T-helper 1 cell treated with Interleukin-12 subunit alpha and Interleukin-12 subunit beta and Interleukin-4 antibody, amounts not matched to agents 30 μg/mL and 1 μg/mL, for 36 hours (primary cell): ENCODE measurements around the gene CTNNBL1.
"Not testable (repeated sequence)": the region's sequence is repeated elsewhere in the genome, so short reads cannot be mapped to it uniquely, and the experiment has no call there.

Experiments
- H3K27ac Mint-ChIP-seq: one replicate; pipeline ENCODE4 v1.8.0; 2021; ENCODE audit warnings: mild to moderate bottlenecking, mixed read lengths
- H3K27me3 Mint-ChIP-seq: one replicate; pipeline ENCODE4 v1.8.0; 2021; ENCODE audit warnings: low read depth, mixed read lengths
- H3K36me3 Mint-ChIP-seq: one replicate; pipeline ENCODE4 v1.8.0; 2021; ENCODE audit warnings: low read depth, mixed read lengths
- H3K4me1 Mint-ChIP-seq: one replicate; pipeline ENCODE4 v1.8.0; 2021; ENCODE audit warnings: low read depth, mixed read lengths
- H3K4me3 Mint-ChIP-seq: one replicate; pipeline ENCODE4 v1.8.0; 2021; ENCODE audit warnings: mild to moderate bottlenecking, moderate library complexity, mixed read lengths
- H3K9me3 Mint-ChIP-seq: one replicate; pipeline ENCODE4 v1.8.0; 2021; ENCODE audit warnings: mixed read lengths

The CTNNBL1 gene

GRCh38 chr20:37669773-37670236 is 24.0 kb upstream of the CTNNBL1 start:
- no peak overlapping the region for H3K27ac Mint-ChIP-seq
- no peak overlapping the region for H3K4me3 Mint-ChIP-seq
- no peaks in the 10 kb centered on the region for H3K4me1 Mint-ChIP-seq
- H3K9me3 Mint-ChIP-seq: peaks cover 5% of the 10 kb centered on the region
- H3K27me3 Mint-ChIP-seq: peaks cover 13% of the 10 kb centered on the region
- H3K36me3 Mint-ChIP-seq: no peaks in the 10 kb centered on the region

DNA sequence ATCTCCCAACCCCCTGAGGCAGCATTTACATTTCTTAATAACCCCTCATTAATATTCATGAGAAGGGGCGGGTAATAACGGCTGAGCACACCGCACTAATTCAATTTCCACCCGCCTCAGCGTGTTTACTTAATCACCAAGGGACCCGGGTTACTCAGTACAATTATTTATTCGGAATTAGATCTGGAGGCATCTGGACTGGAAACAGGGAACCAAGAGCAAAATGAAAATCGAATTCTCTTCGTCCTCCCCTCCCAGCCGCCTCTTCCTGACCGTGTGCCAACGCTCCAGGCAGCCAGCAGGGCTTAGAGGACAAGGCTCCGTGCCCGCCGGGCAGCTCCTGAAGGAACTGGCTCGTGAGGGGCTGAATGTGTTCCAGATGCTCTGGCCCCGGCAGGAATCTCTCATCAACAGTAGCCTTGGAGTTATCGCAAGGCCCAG is 23.5 kb upstream of the CTNNBL1 start:
- peaks cover 13% of the 10 kb centered on the region for H3K27me3 Mint-ChIP-seq
- no peak overlapping the region for H3K27ac Mint-ChIP-seq
- H3K9me3 Mint-ChIP-seq: peaks cover 5% of the 10 kb centered on the region
- H3K4me1 Mint-ChIP-seq: no peaks in the 10 kb centered on the region
- H3K36me3 Mint-ChIP-seq: no peaks in the 10 kb centered on the region
- no peak overlapping the region for H3K4me3 Mint-ChIP-seq

DNA sequence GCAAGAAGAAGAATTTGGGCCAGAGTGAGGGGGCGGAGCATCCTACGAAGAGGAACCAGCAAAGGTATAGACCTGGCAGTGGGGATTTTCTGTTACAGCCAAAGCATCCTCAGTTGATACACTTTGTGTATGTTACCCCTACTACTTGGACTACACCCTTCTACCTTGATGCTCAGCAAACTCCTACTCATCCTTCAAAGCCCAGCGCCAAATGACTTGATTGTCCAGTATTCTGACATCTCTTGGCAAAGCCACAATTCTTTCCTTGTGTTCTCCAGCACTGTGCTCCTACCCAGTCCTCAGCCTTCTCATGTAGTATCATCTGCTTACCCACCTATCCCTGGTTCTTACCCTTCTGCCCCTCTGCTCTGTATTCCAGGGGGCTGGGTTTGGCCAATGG is 21.7 kb upstream of the CTNNBL1 start:
- no peaks in the 10 kb centered on the region for H3K9me3 Mint-ChIP-seq
- H3K27me3 Mint-ChIP-seq: peaks cover 17% of the 10 kb centered on the region
- H3K4me1 Mint-ChIP-seq: no peaks in the 10 kb centered on the region
- no peak overlapping the region for H3K4me3 Mint-ChIP-seq
- H3K27ac Mint-ChIP-seq: no peak overlapping the region
- H3K36me3 Mint-ChIP-seq: no peaks in the 10 kb centered on the region

GRCh38 chr20:37673444-37673843 is 20.4 kb upstream of the CTNNBL1 start:
- no peak overlapping the region for H3K27ac Mint-ChIP-seq
- no peaks in the 10 kb centered on the region for H3K9me3 Mint-ChIP-seq
- no peaks in the 10 kb centered on the region for H3K4me1 Mint-ChIP-seq
- H3K27me3 Mint-ChIP-seq: peaks cover 17% of the 10 kb centered on the region
- no peaks in the 10 kb centered on the region for H3K36me3 Mint-ChIP-seq
- H3K4me3 Mint-ChIP-seq: no peak overlapping the region

- no peaks in the 10 kb centered on the region for H3K36me3 Mint-ChIP-seq
- no peak overlapping the region for H3K4me3 Mint-ChIP-seq
- H3K27me3 Mint-ChIP-seq: peaks cover 17% of the 10 kb centered on the region
- no peaks in the 10 kb centered on the region for H3K4me1 Mint-ChIP-seq
- H3K9me3 Mint-ChIP-seq: no peaks in the 10 kb centered on the region
- H3K27ac Mint-ChIP-seq: no peak overlapping the region
Measured at GRCh38 chr20:37676440-37676839, 17.4 kb upstream of the CTNNBL1 start.

DNA sequence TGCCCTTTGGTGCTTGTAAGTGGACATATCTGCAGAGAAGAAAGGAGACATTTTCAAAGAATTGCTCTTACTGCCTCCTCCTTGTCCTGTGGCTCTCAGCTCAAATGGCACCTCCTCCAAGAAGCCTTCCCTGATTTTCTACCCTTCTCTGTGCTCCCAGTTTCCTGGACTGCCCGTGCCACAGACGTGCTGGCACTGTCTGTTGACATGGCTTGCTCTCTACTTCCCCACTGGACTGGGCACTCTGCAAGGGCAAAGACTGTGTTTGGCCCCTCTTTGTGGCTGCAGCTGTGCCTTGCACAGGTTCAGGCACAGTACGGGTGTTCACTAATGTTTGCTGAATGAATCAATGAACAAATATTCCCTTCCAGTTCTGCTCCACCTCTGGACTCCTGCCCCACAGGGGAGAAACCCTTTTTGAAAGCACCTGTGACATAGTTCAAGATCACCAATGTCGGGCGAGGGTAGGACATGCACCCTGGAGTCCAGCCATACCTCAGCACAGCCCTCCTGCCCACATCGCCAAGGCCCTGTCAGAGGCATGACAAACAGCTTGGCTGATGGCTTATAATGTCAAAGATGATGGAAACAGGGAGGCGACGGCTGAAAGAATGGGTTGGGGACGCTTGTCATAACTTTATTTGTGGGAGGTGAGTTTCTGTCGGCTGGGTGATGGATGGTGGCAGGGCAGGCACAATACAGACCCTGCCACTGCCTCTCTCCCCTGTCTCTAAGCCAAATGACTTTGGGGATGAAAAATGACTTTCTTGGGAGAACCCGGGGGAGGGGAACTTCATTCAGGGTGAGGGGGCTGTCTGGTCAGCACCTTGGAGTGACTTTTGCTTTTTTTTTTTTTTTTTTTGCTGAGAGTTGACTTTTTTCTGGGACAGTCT is 15.6 kb upstream of the CTNNBL1 start:
- Mint-ChIP-seq H3K4me3 (no peak overlapping the region), H3K9me3 (no peaks in the 10 kb centered on the region), H3K36me3 (no peaks in the 10 kb centered on the region), H3K4me1 (no peaks in the 10 kb centered on the region), H3K27me3 (peaks cover 17% of the 10 kb centered on the region), H3K27ac (no peak overlapping the region)

DNA sequence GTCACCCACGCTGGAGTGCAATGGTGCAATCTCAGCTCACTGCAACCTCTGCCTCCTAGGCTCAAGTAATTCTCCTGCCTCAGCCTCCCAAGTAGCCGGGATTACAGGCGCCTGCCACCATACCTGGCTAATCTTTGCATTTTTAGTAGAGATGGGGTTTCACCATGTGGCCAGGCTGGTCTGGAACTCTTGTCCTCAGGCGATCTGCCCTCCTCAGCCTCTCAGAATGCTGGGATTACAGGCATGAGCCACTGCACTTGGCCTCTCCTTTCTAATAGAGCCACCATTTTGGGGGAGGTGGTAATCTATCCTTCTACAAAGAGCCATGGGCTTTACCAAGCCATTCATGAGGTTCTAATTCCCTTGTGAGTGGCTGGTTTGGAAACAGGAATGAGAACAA is 14.1 kb upstream of the CTNNBL1 start:
- not testable (repeated sequence) for H3K4me3 Mint-ChIP-seq, H3K4me1 Mint-ChIP-seq, H3K36me3 Mint-ChIP-seq, H3K9me3 Mint-ChIP-seq, H3K27ac Mint-ChIP-seq
- peaks cover 17% of the 10 kb centered on the region for H3K27me3 Mint-ChIP-seq

GRCh38 chr20:37680420-37680819 is 13.4 kb upstream of the CTNNBL1 start:
- Mint-ChIP-seq H3K27me3 (peaks cover 17% of the 10 kb centered on the region), H3K27ac (no peak overlapping the region), H3K36me3 (no peaks in the 10 kb centered on the region), H3K9me3 (no peaks in the 10 kb centered on the region), H3K4me3 (no peak overlapping the region), H3K4me1 (no peaks in the 10 kb centered on the region)

- H3K27ac Mint-ChIP-seq: no peak overlapping the region
- H3K36me3 Mint-ChIP-seq: no peaks in the 10 kb centered on the region
- peaks cover 10% of the 10 kb centered on the region for H3K27me3 Mint-ChIP-seq
- H3K4me1 Mint-ChIP-seq: no peaks in the 10 kb centered on the region
- H3K9me3 Mint-ChIP-seq: peaks cover 1% of the 10 kb centered on the region
- no peak overlapping the region for H3K4me3 Mint-ChIP-seq
Measured at GRCh38 chr20:37681384-37682112, 12.3 kb upstream of the CTNNBL1 start.

- not testable (repeated sequence) for H3K27ac Mint-ChIP-seq, H3K36me3 Mint-ChIP-seq, H3K4me3 Mint-ChIP-seq, H3K9me3 Mint-ChIP-seq, H3K4me1 Mint-ChIP-seq
- peaks cover 10% of the 10 kb centered on the region for H3K27me3 Mint-ChIP-seq
Measured at GRCh38 chr20:37683146-37683545, 10.7 kb upstream of the CTNNBL1 start.

DNA sequence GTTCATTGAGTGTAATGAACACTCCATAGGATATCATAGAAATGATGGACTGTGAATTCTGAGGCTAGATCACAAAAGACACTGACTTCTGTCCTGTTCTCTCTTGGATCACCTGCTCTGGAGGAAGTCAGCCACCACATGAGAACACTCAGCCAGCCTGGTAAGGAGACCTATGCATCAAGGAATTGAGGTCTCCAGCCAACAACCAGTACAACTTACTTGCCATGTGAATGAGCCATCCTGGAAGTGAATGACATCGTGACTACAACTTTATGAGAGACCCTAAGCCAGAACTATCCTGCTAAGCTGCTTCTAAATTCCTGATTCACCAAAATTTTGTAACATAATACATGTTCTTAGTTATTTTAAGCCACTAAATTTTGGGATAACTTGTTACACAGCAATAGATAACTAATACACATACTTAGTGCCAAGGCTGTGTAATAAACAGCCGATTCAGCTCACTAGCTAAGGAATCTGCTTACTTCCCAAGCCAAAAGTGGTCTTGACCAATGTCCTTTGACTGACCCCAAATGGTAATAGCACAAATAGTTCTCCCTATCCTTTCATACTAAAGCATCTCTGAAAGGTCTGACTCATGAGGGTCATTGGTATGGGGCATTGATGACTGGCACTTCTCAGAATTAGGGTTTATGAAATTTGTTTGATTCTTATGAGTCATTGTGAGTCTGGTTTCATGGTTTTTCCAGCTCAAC is 6.9 kb upstream of the CTNNBL1 start:
- no peak overlapping the region for H3K4me3 Mint-ChIP-seq
- H3K9me3 Mint-ChIP-seq: peaks cover 4% of the 10 kb centered on the region
- no peaks in the 10 kb centered on the region for H3K36me3 Mint-ChIP-seq
- no peak overlapping the region for H3K27ac Mint-ChIP-seq
- H3K4me1 Mint-ChIP-seq: no peaks in the 10 kb centered on the region
- peaks cover 4% of the 10 kb centered on the region for H3K27me3 Mint-ChIP-seq

- Mint-ChIP-seq H3K4me1 (no peaks in the 10 kb centered on the region), H3K4me3 (no peak overlapping the region), H3K9me3 (peaks cover 4% of the 10 kb centered on the region), H3K36me3 (no peaks in the 10 kb centered on the region), H3K27ac (no peak overlapping the region), H3K27me3 (peaks cover 4% of the 10 kb centered on the region)
Measured at GRCh38 chr20:37687478-37687805, 6.4 kb upstream of the CTNNBL1 start.

DNA sequence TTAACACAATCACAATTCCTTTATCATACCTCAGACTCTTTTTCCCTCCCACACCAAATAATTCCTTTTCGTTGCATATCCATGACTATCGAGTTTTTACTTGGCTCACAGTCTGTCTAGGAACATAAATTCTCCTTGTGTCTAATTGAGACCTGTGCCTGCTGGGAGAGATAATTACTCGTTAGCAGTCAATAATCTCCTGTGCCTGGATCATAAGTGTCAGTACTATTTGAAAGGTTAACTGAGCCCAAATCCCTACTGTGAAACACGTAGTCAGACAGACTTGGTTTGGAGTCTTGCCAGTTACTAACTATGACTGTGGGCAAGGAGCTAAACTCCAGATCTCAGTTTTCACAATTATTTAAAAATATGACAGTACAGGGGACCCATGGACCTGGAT is 5.7 kb upstream of the CTNNBL1 start:
- no peak overlapping the region for H3K27ac Mint-ChIP-seq
- peaks cover 4% of the 10 kb centered on the region for H3K27me3 Mint-ChIP-seq
- H3K4me1 Mint-ChIP-seq: peaks cover 4% of the 10 kb centered on the region
- no peak overlapping the region for H3K4me3 Mint-ChIP-seq
- H3K36me3 Mint-ChIP-seq: no peaks in the 10 kb centered on the region
- H3K9me3 Mint-ChIP-seq: peaks cover 4% of the 10 kb centered on the region

DNA sequence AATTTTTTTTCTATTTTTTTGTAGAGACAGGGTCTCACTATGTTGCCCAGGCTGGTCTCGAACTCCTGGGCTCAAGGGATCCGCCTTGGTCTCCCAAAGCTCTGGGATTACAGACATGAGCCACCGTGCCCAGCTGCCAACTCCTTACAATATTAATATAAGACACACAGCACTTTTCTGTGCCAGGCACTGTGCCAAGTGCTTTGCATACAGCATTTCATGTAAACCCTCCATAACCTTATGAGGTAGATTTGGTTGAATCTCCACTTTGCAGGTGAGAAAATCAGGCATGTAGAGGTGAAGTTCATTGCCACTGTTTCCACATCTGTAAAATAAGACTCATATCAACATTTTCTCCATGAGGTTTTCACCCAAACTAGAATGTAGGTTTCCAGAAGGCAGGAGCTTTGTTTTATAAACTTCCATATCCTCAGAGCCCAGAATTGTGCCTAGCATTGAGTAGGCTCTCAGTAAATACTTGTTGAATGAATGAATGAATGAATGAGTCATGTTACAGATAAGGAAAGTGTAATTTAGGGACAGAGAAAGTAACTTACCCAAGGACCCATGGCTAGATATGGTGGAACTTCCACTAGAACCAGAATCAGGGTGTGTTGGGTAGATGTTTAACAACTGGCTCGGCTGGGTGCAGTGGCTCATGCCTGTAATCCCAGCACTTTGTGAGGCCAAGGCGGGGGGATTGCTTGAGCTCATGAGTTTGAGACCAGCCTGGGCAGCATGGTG is 3.0 kb upstream of the CTNNBL1 start:
- Mint-ChIP-seq H3K36me3 (peaks cover 6% of the 10 kb centered on the region), H3K4me1 (peaks cover 17% of the 10 kb centered on the region), H3K27ac (no peak overlapping the region), H3K9me3 (peaks cover 4% of the 10 kb centered on the region), H3K4me3 (no peak overlapping the region), H3K27me3 (peaks cover 4% of the 10 kb centered on the region)
